H9 (cell line): ENCODE measurements around the gene ARID1B. TPM values are rescaled to one million over a fixed set of nuclear protein-coding genes. Genes with fewer than 3 reads are reported as not detected.
"Not testable (repeated sequence)": the region's sequence is repeated elsewhere in the genome, so short reads cannot be mapped to it uniquely, and the experiment has no call there.

Experiments used
- DNase-seq: peaks from one replicate; pipeline ENCODE4 v3.0.0-alpha.2; 2017
- H2AFZ ChIP-seq: one replicate; pipeline ENCODE4 v1.6.1; 2013; ENCODE audit warnings: mild to moderate bottlenecking, low read length, control low read depth, moderate library complexity
- H2AK5ac ChIP-seq: 2 replicates; pipeline ENCODE4 v1.6.1; 2013; ENCODE audit warnings: low read length, control low read depth, mixed read lengths; ENCODE audit not compliant: insufficient read length
- H2BK120ac ChIP-seq: one replicate; pipeline ENCODE4 v1.6.1; 2013; ENCODE audit warnings: low read depth, mild to moderate bottlenecking, low read length, control low read depth, inconsistent platforms; ENCODE audit not compliant: poor library complexity, severe bottlenecking
- H2BK12ac ChIP-seq: 2 replicates; pipeline ENCODE4 v1.6.1; 2013; ENCODE audit warnings: low read length, control low read depth, mixed read lengths, low read depth; ENCODE audit not compliant: insufficient read length
- H2BK15ac ChIP-seq: 2 replicates; pipeline ENCODE4 v1.6.1; 2013; ENCODE audit warnings: low read depth, low read length, control low read depth
- H2BK20ac ChIP-seq: one replicate; pipeline ENCODE4 v1.6.1; 2013; ENCODE audit warnings: low read depth, mild to moderate bottlenecking, low read length, control low read depth, inconsistent platforms; ENCODE audit not compliant: poor library complexity, severe bottlenecking
- H2BK5ac ChIP-seq: 2 replicates; pipeline ENCODE4 v1.6.1; 2013; ENCODE audit warnings: low read length, control low read depth, mixed read lengths; ENCODE audit not compliant: insufficient read length
- H3K14ac ChIP-seq: 2 replicates; pipeline ENCODE4 v1.6.1; 2013; ENCODE audit warnings: low read length, control low read depth; ENCODE audit not compliant: insufficient read depth
- H3K18ac ChIP-seq: 2 replicates; pipeline ENCODE4 v1.6.1; 2013; ENCODE audit warnings: low read depth, mild to moderate bottlenecking, mixed read lengths, low read length, control low read depth; ENCODE audit not compliant: insufficient read length
- H3K23ac ChIP-seq: 2 replicates; pipeline ENCODE4 v1.6.1; 2013; ENCODE audit warnings: low read length, control low read depth, mixed read lengths, low read depth; ENCODE audit not compliant: insufficient read length
- H3K23me2 ChIP-seq: 2 replicates; pipeline ENCODE4 v1.6.1; 2013; ENCODE audit warnings: low read depth, mild to moderate bottlenecking, mixed read lengths, low read length, control low read depth; ENCODE audit not compliant: insufficient read length, poor library complexity, severe bottlenecking
- H3K27ac ChIP-seq: 2 replicates; pipeline ENCODE4 v1.5.1; 2013; ENCODE audit warnings: low read length, control low read depth, mixed read lengths, low read depth; ENCODE audit not compliant: insufficient read length
- H3K27me3 ChIP-seq: 2 replicates; pipeline ENCODE4 v1.6.1; 2013; ENCODE audit warnings: low read length, control low read depth, inconsistent platforms; ENCODE audit not compliant: insufficient read depth
- H3K4ac ChIP-seq: 2 replicates; pipeline ENCODE4 v1.6.1; 2013; ENCODE audit warnings: low read depth, mild to moderate bottlenecking, control low read depth, inconsistent platforms, low read length, moderate library complexity
- H3K4me1 ChIP-seq: 2 replicates; pipeline ENCODE4 v1.6.1; 2013; ENCODE audit warnings: low read length, control low read depth, inconsistent platforms; ENCODE audit not compliant: insufficient read depth
- H3K4me2 ChIP-seq: 2 replicates; pipeline ENCODE4 v1.6.1; 2013; ENCODE audit warnings: low read length, control low read depth, mixed read lengths; ENCODE audit not compliant: insufficient read length, insufficient read depth
- H3K56ac ChIP-seq: 2 replicates; pipeline ENCODE4 v1.6.1; 2013; ENCODE audit warnings: low read depth, mild to moderate bottlenecking, mixed read lengths, low read length, control low read depth; ENCODE audit not compliant: insufficient read length
- H3K79me1 ChIP-seq: 2 replicates; pipeline ENCODE4 v1.6.1; 2013; ENCODE audit warnings: low read depth, mild to moderate bottlenecking, moderate library complexity, low read length, control low read depth, inconsistent platforms; ENCODE audit not compliant: insufficient read depth, poor library complexity, severe bottlenecking
- H3K79me2 ChIP-seq: 2 replicates; pipeline ENCODE4 v1.6.1; 2013; ENCODE audit warnings: low read length, control low read depth, inconsistent platforms; ENCODE audit not compliant: insufficient read depth
- H3K9ac ChIP-seq: 2 replicates; pipeline ENCODE4 v1.6.1; 2013; ENCODE audit warnings: low read length, control low read depth, mixed read lengths; ENCODE audit not compliant: insufficient read length; ENCODE audit errors: extremely low read depth
- H3K9me3 ChIP-seq: one replicate; pipeline ENCODE4 v1.6.1; 2013; ENCODE audit warnings: low read depth, low read length, inconsistent platforms; ENCODE audit not compliant: control insufficient read depth
- H3T11ph ChIP-seq: one replicate; pipeline ENCODE4 v1.6.1; 2013; ENCODE audit warnings: mild to moderate bottlenecking, low read length, control low read depth, inconsistent platforms
- H4K20me1 ChIP-seq: one replicate; pipeline ENCODE4 v1.6.1; 2013; ENCODE audit not compliant: control insufficient read depth, insufficient read length, insufficient read depth
- H4K5ac ChIP-seq: 2 replicates; pipeline ENCODE4 v1.6.1; 2013; ENCODE audit warnings: low read depth, mild to moderate bottlenecking, mixed read lengths, low read length, control low read depth; ENCODE audit not compliant: insufficient read length
- H4K8ac ChIP-seq: replicated peaks from 2 replicates; pipeline ENCODE4 v1.6.1; 2013; ENCODE audit warnings: low read length, control low read depth, mixed read lengths, low read depth; ENCODE audit not compliant: insufficient read length
- H4K91ac ChIP-seq: 2 replicates; pipeline ENCODE4 v1.6.1; 2013; ENCODE audit warnings: low read depth, mild to moderate bottlenecking, moderate library complexity, mixed read lengths, low read length, control low read depth; ENCODE audit not compliant: insufficient read length
- H3K27ac Mint-ChIP-seq, 3 experiments: 2 replicates in 2 of 3; 3 replicates in 1 of 3; pipeline ENCODE4 v1.8.0; 2020 to 2021; ENCODE audit warnings: mixed read lengths in 3 of 3, mild to moderate bottlenecking in 1 of 3, moderate library complexity in 1 of 3
- H3K27me3 Mint-ChIP-seq: 2 replicates; pipeline ENCODE4 v1.8.0; 2021; ENCODE audit warnings: low read depth, mild to moderate bottlenecking, moderate library complexity, mixed read lengths
- H3K36me3 Mint-ChIP-seq, 3 experiments: 2 replicates in 2 of 3; 3 replicates in 1 of 3; pipeline ENCODE4 v1.8.0; 2020 to 2021; ENCODE audit warnings: low read depth in 3 of 3, mixed read lengths in 3 of 3; ENCODE audit not compliant: insufficient read depth in 1 of 3
- H3K4me1 Mint-ChIP-seq, 2 experiments: 2 replicates each; pipeline ENCODE4 v1.8.0; 2020; ENCODE audit warnings: mixed read lengths in 2 of 2
- H3K4me3 Mint-ChIP-seq, 2 experiments: 2 replicates in 1 of 2; 3 replicates in 1 of 2; pipeline ENCODE4 v1.8.0; 2020 to 2021; ENCODE audit warnings: mild to moderate bottlenecking in 2 of 2, mixed read lengths in 2 of 2, moderate library complexity in 1 of 2
- H3K9me3 Mint-ChIP-seq, 2 experiments: 2 replicates in 1 of 2; 3 replicates in 1 of 2; pipeline ENCODE4 v1.8.0; 2020; ENCODE audit warnings: mild to moderate bottlenecking in 2 of 2, mixed read lengths in 2 of 2, moderate library complexity in 1 of 2
- CTCF ChIP-seq: fragments of 200-600 bp; sonication (generic); conservative IDR thresholded peaks from 3 replicates; pipeline ENCODE4 v1.8.0; 2021; ENCODE audit warnings: antibody characterized with exemption, mild to moderate bottlenecking
- WGBS: extraction: QIAGEN DNeasy Blood & Tissue Kit; methylation state at CpG from one replicate; pipeline ENCODE4 v1.1.7; 2013; ENCODE audit warnings: missing lambda C conversion rate, low lambda C conversion rate, mixed read lengths; ENCODE audit not compliant: insufficient read length; ENCODE audit errors: extremely low coverage; 5-methylcytosine and 5-hydroxymethylcytosine counted together
- total RNA-seq: library from RNA; stranded (reverse); gene quantifications from 2 replicates; pipeline ENCODE4 v1.2.1, GENCODE V29; 2021

ARID1B gene
- total RNA-seq, 1 experiment from 2014 or later: 88.2 TPM

- Histone ChIP-seq H3K4me1 (peaks cover 13% of the 10 kb centered on the region), H3K9me3 (no peaks in the 10 kb centered on the region), H3K23ac (no peak overlapping the region), H3T11ph (no peak overlapping the region), H2AK5ac (no peak overlapping the region), H2BK120ac (no peak overlapping the region), H2AFZ (no peak overlapping the region), H4K20me1 (no peaks in the 10 kb centered on the region), H3K27ac (peak overlapping the region; percentile 44), H3K23me2 (no peaks in the 10 kb centered on the region), H3K4me2 (peak overlapping the region; percentile 63), H2BK15ac (no peak overlapping the region), H3K56ac (no peak overlapping the region), H4K91ac (no peak overlapping the region), H3K79me1 (peaks cover 5% of the 10 kb centered on the region), H3K79me2 (peaks cover 9% of the 10 kb centered on the region; the same call in 1 of the 2 replicates), H3K18ac (no peak overlapping the region), H4K8ac (no peak overlapping the region), H3K14ac (no peak overlapping the region), H2BK20ac (no peak overlapping the region), H3K4ac (no peak overlapping the region), H2BK12ac (no peak overlapping the region), H3K9ac (no peak overlapping the region), H3K27me3 (no peaks in the 10 kb centered on the region), H4K5ac (no peak overlapping the region), H2BK5ac (no peak overlapping the region)
- H3K4me1 Mint-ChIP-seq: peaks cover 61 to 63% of the 10 kb centered on the region in 2 experiments
- no peaks in the 10 kb centered on the region for H3K36me3 Mint-ChIP-seq
- no peaks in the 10 kb centered on the region for H3K27me3 Mint-ChIP-seq
- TF ChIP-seq CTCF: no peak
- peak overlapping the region; percentile 74 to 97 (median 97) for H3K27ac Mint-ChIP-seq
- peak overlapping the region; percentile 26 to 68 for H3K4me3 Mint-ChIP-seq
- no CpG with 5 or more reads among the region's 6 CpGs for WGBS
- DNase-seq: no peak
- H3K9me3 Mint-ChIP-seq: no peaks in the 10 kb centered on the region
Observed at GRCh38 chr6:156944412-156944811, 167.2 kb downstream of the ARID1B start.

- not testable (repeated sequence) for H3K36me3 Mint-ChIP-seq, H3T11ph ChIP-seq, H3K9me3 ChIP-seq, H2BK15ac ChIP-seq, H3K9ac ChIP-seq, H3K23me2 ChIP-seq, H3K79me1 ChIP-seq, H3K9me3 Mint-ChIP-seq, H3K27me3 Mint-ChIP-seq, H4K20me1 ChIP-seq, H3K27me3 ChIP-seq, H2BK12ac ChIP-seq, H4K5ac ChIP-seq, H4K8ac ChIP-seq, DNase-seq, H3K27ac ChIP-seq, H3K18ac ChIP-seq, H4K91ac ChIP-seq, H3K4ac ChIP-seq, H2BK5ac ChIP-seq, H2BK120ac ChIP-seq, H2AFZ ChIP-seq, H3K14ac ChIP-seq, H3K56ac ChIP-seq, H3K23ac ChIP-seq, H2BK20ac ChIP-seq, H2AK5ac ChIP-seq, H3K4me2 ChIP-seq
- peak overlapping the region in 1 of 2 experiments; percentile 64; a peak in 1 of 5 replicates for H3K4me3 Mint-ChIP-seq
- peaks cover 59 to 61% of the 10 kb centered on the region in 2 experiments for H3K4me1 Mint-ChIP-seq
- H3K27ac Mint-ChIP-seq: peak overlapping the region; percentile 79 to 90 (median 87); a peak in 4 of 7 replicates
- peaks cover 12% of the 10 kb centered on the region; the same call in 1 of the 2 replicates for H3K79me2 ChIP-seq
- no CpG with 5 or more reads among the region's 6 CpGs for WGBS
- peaks cover 14% of the 10 kb centered on the region for H3K4me1 ChIP-seq
Observed at GRCh38 chr6:156945789-156946172, 168.6 kb downstream of the ARID1B start.
